GM19468 (cell line): ENCODE data around the gene COG5.
A peak's percentile ranks its signal among the peaks of the same experiment; 100 is the strongest.

ENCODE experiments used
- ATAC-seq: cut with Tn5 transposase; IDR thresholded peaks from one replicate; pipeline ENCODE4 v1.9.1; 2021; ENCODE audit warnings: mild to moderate bottlenecking, moderate library complexity, moderate number of reproducible peaks; ENCODE audit not compliant: unreplicated experiment; ENCODE audit errors: extremely low read depth

COG5 gene

DNA sequence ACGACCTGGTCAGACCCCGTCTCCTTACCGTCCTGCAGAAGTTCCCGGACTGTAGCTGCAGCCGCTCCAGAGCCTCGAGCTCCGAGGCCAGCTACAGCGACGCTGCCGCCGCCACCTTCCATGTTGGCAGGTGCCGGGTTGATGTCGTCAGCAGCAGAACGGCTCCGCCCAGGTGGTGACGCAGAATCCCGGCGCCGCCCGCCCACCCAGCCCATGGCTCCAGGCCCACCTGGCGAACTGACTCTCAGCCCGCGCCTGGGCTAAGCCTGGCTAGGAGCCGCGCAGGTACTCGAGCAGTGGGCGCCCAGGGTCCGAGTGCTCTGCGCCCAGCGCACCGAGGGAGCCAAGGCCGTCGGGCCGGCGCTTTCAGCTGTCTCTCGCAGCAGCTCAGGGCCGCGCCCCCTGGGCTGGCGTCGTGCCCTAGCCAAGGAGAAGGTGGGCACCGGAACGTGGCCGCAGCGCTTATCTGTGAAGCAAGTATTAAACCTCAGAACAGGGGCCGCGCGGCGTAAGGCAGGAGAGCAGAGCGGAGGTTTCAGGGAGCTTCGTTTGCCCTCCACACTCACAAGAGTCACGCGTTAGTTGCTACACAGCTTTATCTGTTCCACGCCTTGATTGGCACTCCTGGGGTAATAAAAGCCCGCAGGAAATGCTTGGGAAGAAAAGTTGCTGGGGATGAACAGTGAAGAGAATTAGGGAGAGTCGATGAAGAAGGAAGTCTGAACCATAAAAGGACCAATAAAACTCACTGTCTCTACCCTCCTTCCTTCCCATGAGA is at the start of gene COG5, which contains the start of gene DUS4L:
Gene COG5, minus strand, starts transcription at position 146 of the 778 bp plus-strand sequence. Its CDS starts 24 bp downstream, at position 122.
Gene DUS4L, plus strand, starts transcription at position 197 of the 778 bp plus-strand sequence. CDS start 3,100 bp downstream, outside the sequence.
- ATAC-seq: peak; percentile 94

DNA sequence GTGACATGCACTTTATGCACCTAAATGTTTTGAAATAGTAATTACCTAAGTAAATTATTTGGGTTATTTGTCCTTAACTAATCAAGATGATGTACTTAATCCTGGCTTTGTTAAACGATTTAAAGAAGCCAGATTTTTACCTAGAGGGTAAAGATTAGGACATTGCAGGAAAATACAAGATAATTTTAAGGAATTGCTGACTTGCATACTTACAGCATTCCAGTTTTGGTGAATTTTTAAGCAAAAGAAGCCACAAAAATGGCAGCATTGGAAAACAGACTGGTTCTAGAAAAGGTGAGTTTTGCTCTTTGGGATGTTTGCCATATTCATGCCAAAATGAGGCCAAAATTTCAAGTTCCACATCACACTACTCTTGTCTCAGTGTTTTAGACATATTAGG is 49.7 kb upstream of the COG5 start:
- ATAC-seq: no peak

DNA sequence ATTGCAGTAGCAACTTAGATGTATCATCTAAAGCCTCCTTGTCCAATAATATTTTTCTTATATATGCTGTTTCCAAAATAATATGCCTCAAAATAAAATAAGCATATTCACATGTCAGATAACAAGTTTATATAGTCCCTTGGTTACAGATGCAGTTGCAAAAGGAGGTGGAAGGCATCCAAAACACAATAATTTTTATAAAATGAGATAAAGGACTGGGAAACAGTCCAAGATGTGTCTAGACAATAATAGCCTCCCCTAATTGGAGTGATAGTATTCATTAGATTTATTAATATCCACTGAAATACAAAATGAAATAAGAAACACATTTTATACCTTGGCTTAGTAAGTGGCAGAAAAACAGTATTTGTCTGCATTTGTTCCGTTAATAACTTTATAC is 46.6 kb upstream of the COG5 start:
- ATAC-seq: no peak

DNA sequence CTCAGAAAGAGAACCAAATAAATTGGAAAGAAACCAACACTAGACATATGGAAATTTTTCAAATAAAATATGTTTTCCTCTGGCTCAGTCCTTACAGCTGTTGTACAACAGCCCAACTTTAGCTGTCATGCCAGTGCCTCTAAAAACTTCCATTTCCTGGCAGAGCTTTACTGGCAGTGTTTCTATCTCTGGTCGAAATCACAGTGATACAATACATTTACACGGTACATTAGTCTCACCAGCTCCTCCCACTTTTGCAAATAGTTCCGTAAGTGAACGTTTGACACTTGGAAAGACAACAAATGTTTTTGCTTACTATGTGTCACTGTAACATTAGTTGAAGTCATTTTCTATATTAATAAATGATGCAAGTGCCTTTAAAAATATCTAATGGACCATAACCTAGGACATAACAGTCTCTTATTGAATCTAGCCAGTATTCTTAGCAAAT is 46.1 kb upstream of the COG5 start:
- ATAC-seq: no peak

DNA sequence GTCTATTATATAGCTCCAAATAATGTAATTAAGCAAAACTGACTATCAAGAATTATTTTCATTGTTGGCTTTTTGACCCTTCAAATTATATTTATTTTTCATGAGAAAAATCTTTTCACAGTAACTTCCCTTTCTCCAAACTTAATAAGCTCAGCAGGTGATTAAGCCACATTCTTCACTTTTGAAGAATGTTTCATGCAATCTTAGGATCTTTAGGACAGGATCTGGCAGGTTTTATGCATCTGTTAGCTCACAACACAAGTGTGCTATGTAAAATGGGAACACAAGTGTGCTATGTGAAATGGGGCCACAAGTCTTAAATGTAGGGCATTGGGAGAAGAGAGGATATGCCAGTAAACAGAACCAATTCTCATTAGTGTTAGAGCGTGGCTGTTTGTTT is 42.6 kb upstream of the COG5 start:
- ATAC-seq: no peak

DNA sequence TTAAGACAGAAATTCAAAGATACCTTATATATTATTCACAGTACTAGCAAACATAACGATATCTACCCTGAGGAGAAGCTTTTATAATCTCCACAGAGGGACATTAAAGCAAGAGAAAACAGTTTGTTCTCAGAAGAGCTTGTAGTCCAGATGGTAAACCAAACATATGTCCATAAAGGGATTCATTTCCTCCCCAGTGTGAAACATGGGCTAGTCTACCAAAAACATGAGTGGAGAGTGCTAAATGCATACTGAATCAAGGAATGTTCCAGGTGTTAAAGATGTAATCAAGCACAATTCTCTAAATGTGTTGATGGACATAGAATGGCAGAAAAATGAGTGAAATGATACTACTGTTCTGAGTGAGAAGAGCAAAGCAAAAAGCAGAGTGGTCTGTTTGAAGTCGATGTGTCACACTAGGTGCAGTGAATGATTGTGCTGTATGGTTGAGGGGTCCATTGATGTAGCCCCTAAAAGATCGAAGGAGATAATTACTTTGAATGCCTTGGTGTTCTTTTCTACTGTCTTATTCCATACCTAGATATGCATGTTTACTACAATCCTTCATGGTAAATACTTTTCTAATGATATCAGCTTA is 41.6 kb upstream of the COG5 start:
- no peak for ATAC-seq

DNA sequence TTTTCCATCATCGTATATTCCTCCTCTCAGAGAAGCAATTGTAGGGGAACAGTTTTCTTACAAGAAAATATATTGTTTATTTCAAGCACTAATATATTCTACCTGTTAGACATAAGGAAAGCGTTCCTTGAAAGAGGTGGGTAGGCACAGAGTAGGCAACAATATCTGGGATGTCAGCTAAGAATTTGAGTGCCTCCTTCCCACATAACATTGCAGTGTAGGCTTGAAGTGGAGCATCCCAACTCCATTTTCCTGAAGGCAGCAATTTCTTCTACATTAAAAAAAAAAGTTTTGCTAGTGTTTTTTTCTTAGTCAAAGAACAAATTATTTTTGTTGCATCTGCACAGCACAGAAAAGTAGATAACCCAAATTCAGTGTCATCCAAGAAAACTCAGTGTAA is 37.1 kb upstream of the COG5 start:
- no peak for ATAC-seq

DNA sequence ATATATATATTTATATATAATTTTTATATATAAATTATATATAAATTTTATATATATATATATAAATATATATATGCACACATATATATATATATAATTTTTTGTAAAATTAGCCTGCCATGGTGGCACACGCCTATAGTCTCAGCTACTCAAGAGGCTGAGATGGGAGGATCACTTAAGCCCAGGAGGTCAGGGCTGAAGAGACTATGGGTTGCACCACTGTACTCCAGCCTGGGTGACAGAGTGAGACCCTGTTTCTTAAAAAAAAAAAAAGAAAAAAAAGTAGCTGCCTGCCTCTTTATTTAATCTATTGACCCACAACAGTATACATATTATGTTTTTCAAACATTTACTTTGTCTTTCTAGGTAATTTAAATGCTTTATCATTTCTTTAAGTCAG is 35.5 kb upstream of the COG5 start:
- ATAC-seq: no peak

DNA sequence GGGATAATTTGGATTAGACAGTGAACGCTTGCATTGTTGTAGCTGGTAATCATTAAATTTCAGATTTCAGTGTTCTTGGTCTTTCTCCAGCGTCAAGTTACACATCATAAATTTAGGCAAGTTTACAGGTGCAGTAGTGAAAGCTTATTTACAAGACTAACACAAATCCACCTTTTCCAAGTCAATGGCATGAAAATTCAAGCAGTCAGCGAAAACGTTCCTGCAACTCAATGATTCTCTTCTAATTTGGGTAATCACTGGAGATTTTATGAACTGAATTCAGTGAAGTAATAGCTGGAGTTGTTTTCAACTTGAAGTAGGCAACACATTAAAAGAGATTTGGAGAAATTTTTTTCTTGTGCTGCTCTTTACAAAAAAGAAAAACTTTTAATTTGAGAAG is 34.2 kb upstream of the COG5 start:
- ATAC-seq: no peak

DNA sequence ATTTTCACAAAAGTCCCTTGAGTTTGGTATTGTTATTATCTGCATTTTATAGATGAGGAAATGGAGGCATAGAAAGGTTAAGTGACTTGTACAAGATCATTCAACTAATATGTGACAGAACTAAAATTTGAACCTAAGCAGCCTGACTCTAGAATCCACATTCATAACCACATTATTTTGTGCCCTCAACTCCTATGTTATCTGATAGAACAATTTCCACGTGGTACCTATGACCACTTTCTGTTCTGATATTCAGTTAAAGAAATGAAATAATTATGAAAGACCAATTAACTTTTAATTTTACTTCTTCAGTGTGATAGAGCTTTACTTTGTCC is 33.8 kb upstream of the COG5 start:
- ATAC-seq: no peak

DNA sequence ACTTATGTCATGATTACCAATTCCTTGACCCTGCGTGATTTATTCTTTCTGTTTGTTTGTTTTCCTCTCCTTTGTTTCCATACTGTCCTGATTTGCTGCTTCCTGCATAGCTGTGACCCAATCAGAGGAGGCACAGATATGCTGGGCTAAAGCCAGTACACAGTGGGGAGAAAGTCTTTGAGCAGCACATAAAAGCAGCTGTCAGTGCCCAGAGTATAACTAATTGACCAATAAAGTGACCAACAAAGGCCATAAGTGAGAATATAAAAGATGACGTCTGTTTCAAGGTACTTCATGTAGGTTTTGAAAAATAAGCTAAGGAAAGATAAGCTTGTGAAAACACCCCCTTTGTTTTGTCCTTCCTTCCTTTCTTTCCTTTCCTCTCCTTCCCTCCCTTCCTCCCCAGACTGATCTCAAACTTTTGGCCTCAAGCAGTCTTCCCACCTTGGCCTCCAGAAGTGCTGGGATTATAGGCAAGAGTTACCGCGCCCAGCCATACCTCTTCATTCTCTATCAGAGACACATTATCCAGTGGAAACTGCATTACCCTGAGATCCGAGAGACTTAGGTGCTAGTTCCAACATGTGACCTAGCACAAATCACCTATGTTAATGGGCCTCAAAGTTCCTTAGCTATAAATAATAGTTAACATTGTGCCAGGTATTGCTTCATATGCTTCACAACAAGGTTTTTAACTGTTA is 33.3 kb upstream of the COG5 start:
- ATAC-seq: no peak

DNA sequence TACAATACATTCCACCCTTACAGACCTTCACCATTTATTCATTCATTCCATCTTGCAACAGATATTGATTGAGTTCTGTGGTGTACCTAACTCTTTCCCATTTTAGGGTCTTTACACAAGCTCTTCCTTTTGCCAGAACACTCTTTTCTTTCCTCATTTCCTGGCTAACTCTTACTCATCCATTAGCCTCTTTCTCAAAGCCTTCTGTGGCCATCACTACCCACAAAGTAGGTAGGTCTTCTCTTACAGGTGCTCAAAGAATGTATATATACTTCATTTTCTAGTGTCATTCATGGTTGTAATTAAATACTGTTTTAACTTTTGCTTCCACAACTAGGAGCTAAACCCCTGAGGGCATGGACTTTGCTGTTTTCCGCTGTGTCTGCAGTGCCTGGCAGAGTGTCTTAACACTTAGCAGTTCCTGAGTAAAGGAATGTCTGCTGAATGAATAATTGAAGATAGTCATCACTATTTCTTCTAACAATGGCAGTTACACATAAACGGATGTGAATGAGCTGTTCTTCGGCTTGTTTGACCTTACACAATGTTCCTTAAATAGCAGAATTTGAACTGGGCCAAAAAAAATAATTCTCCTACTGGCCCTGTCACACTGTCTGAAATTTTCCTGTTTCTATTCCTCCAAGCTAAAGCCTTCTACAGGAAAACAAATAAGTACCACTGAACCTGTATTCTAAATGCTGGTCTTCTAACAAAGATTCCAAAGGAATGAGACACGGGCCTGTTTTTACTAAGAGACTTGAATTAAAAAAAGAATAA is 31.4 kb upstream of the COG5 start:
- no peak for ATAC-seq

DNA sequence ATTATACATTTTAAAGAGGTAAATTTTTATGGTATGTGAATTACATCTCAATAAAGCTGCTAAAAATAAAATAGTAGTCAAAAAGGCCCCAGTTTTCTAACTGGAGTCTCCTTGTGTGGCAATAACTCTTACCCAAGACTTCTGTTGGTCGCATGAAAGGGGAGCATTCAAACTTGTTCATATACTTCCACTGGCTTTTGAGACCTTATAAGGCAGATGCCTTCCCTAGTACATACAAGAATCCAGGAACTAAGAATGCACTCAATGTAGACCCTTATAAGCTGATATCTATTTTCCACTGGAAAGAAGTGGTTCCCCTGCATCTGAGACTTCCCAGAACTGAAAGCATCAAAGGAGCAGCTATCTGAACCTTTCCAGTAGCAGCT is 29.3 kb upstream of the COG5 start:
- ATAC-seq: no peak

DNA sequence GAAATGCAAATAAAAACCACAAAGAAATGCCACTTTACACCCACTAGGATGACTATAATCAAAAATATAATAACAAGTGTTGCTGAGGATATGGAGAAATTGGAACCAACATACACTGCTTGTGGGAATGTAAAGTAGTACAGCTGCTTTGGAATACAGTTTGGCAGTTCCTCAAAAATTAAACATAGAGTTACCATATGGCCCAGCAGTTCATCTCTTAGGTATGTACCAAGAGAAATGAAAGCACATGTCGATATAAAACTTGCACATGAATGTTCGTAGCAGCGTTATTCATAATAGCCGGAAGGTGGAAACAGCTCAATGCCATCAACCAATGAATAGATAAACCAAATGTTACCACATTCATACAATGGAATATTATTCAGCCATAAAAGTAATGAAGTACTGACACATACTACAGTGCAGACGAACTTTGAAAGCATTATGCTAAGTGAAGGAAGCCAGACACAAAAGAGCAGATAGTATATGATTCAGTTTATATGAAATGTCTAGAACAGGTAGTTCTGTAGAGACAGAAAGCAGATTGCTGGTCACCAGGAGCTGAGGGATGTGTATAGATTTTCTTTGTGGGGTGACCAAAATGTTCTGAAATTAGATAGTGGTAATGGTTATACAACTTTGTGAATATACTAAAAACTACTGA is 28.8 kb upstream of the COG5 start:
- ATAC-seq: no peak

DNA sequence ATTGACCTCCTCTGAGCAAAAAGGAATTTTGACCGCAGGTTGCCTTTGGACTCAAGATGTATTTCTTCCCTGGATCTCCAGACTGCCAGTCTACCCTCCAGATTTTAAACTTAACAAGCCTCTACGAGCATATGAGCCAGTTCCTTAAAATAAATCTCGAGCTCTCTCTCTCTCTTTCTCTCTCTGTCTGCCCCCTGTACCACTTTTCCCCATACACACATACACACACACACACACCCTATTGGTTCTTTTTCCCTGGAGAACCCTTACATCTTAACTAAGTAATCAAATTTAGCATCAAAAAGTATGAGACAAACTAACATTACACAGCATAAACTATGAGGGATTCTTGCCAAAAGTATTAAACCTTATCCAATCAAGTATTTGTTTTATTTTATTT is 27.7 kb upstream of the COG5 start:
- no peak for ATAC-seq

DNA sequence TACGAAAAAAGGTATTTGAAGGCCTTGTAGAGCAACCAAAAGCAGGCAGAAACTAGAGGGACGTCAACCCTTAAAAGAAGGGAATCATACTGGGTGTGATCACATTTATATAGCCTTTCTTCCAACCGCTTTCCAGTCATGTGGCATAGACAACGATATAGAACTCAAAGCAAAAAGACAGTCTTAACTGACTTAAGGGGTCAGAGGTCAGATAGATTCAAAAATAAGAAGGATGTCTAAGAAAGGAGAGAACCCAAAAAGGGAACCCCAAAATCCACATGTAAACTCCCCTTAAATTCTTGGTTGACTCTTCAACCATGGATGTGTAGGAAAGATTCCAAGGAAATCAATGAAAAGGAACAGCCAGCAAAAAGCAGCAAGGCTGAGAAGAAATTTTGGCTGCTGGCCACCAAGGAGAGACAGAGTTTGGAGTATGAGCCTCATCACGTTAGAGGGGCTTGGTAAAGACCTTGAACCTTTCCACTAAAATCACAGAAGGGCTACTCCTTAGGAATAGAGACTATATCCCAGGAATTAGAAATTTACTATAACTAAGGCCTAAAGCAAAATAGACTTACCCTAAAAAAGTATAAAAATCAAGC is 24.9 kb upstream of the COG5 start:
- no peak for ATAC-seq

DNA sequence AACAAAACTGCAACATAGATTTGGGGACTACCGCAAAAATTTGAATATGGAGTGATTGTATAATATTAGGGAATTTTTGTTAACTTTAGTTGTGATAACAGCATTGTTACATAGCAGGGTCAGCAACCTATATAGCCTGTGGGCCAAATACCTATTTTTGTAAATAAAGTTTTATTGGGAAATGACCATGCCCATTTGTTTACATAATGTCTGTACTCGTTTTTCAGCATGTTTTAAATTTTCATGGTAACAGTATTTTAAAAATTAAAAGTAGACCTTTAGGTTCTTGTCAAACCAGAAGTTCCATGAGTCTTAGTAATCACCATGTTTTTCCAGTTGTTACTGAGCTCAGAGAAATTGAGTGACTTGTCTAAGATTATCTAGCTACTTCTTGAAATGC is 21.0 kb upstream of the COG5 start:
- ATAC-seq: no peak

DNA sequence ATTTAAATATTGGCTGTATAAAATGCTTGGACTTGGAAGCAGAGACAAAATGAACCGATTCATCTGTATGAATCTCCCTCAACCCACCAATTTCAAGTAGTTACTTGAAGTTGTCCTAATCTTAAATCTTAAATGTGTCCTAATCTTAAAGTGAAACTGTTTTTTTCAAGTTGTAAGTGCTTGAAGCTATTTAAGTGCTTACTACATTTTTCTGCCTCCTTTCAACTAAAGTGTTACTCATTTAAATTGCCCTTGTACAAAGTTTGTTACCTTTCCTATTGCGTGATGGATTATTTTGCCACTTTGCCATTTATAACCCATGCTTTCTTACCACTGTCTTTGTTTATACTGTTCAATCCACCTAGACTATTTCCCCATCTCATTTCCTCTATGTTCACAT is 19.2 kb upstream of the COG5 start:
- ATAC-seq: no peak

DNA sequence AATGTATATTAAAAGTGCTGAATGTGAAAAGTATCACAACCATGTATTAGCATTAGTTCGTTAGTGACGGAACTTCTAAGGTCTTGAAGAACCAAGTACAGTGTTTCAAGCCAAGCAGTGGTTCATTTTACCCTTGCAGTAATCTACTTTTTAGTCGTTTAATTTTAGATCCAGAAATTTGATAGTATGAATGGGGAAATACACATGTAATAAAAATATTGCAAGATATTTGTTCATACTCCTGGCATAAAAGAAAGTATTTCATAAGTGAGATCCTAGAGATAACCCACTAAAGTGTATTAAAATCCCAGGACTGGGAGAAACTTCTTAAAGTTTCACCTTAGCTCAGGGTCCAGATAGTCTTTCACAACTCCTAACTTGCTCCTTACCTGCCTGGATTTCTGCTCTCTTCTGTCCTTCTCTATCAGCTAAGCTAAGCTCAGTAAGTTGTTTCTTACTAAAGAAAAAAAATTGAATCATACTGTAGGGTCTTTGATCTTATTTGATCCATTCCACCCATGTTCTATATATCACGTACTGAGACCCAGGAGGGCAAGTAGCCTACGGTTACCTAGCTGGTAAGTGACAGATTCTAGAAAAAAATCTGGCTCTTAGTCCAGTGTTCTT is 17.8 kb upstream of the COG5 start:
- ATAC-seq: no peak
